Non-pigmented ciliary epithelial cell (primary cell): ENCODE measurements around the gene MPZL1.
"Not testable (repeated sequence)": the region's sequence is repeated elsewhere in the genome, so short reads cannot be mapped to it uniquely, and the experiment has no call there.

Experiments
- DNase-seq: peaks from one replicate; pipeline ENCODE4 v3.0.0-alpha.2; 2010; ENCODE audit warnings: low read depth

The MPZL1 gene

GRCh38 chr1:167719715-167720421 lies 1.9 kb upstream of the MPZL1 start:
- not testable (repeated sequence) for DNase-seq

- DNase-seq = no peak
Measured at GRCh38 chr1:167720965-167721616, 691 bp upstream of the MPZL1 start.

- no peak for DNase-seq
Measured at GRCh38 chr1:167722152-167722869, 529 bp downstream of the MPZL1 start.

- DNase-seq = no peak
Measured at GRCh38 chr1:167722870-167723251, 1.1 kb downstream of the MPZL1 start.

GRCh38 chr1:167723707-167724323 lies 2.0 kb downstream of the MPZL1 start:
- no peak for DNase-seq

GRCh38 chr1:167726008-167726407 lies 4.2 kb downstream of the MPZL1 start:
- DNase-seq = no peak

GRCh38 chr1:167728818-167729410 lies 7.1 kb downstream of the MPZL1 start:
- no peak for DNase-seq

- DNase-seq = no peak
Measured at GRCh38 chr1:167734227-167734626, 12.4 kb downstream of the MPZL1 start.

- no peak for DNase-seq
Measured at GRCh38 chr1:167734841-167735240, 13.1 kb downstream of the MPZL1 start.

- no peak for DNase-seq
Measured at GRCh38 chr1:167737169-167737568, 15.4 kb downstream of the MPZL1 start.

- no peak for DNase-seq
Measured at GRCh38 chr1:167738158-167738557, 16.4 kb downstream of the MPZL1 start.

- DNase-seq = no peak
Measured at GRCh38 chr1:167739752-167740151, 18.0 kb downstream of the MPZL1 start.

- DNase-seq = not testable (repeated sequence)
Measured at GRCh38 chr1:167741103-167741502, 19.3 kb downstream of the MPZL1 start.

- DNase-seq = not testable (repeated sequence)
Measured at GRCh38 chr1:167742392-167743057, 20.7 kb downstream of the MPZL1 start.

GRCh38 chr1:167744901-167745300 lies 23.1 kb downstream of the MPZL1 start:
- no peak for DNase-seq

- no peak for DNase-seq
Measured at GRCh38 chr1:167746013-167746672, 24.4 kb downstream of the MPZL1 start.

- DNase-seq = no peak
Measured at GRCh38 chr1:167746988-167747655, 25.3 kb downstream of the MPZL1 start.

GRCh38 chr1:167747988-167748387 lies 26.2 kb downstream of the MPZL1 start:
- DNase-seq = no peak

- no peak for DNase-seq
Measured at GRCh38 chr1:167748906-167749305, 27.1 kb downstream of the MPZL1 start.

- no peak for DNase-seq
Measured at GRCh38 chr1:167749741-167750140, 28.0 kb downstream of the MPZL1 start.

- DNase-seq = no peak
Measured at GRCh38 chr1:167750641-167751040, 28.9 kb downstream of the MPZL1 start.
